Measurements from ENCODE around the gene CENPW. TPM values are rescaled to one million over a fixed set of nuclear protein-coding genes. Genes with fewer than 3 reads are reported as not detected.

CENPW gene
- polyA plus RNA-seq, 3 donors, result 3.8 to 18.7 (median 17.6) TPM

GRCh38 chr6:126380072-126380583, 40.2 kb downstream of the CENPW start:
- WGBS (ENCODE audit: insufficient coverage), result no CpG with 5 or more reads among the region's 1 CpG
- Histone ChIP-seq H3K9me3 (replicated peaks in 1 of 2; ENCODE audit: control insufficient read depth in 1 of 2, insufficient read depth in 1 of 2, low read length in 2 of 2) (peaks cover 0 to 8% of the 10 kb centered on the region in 2 donors), H3K4me3 (replicated peaks in 1 of 3; ENCODE audit: low read depth in 2 of 3, low read length in 3 of 3) (no peak overlapping the region), H3K27me3 (ENCODE audit: control insufficient read depth in 2 of 2, insufficient read depth in 2 of 2, low read length in 2 of 2) (no peaks in the 10 kb centered on the region), H3K9ac (ENCODE audit: insufficient read depth, low read length, poor library complexity, severe bottlenecking) (no peak overlapping the region), H3K4me2 (replicated peaks; ENCODE audit: extremely low read depth, low read length, poor library complexity, severe bottlenecking) (no peak overlapping the region), H4K20me1 (ENCODE audit: insufficient read depth, low read length) (no peaks in the 10 kb centered on the region), H2AFZ (ENCODE audit: insufficient read depth, low read depth, low read length, poor library complexity, severe bottlenecking) (no peak overlapping the region), H3K4me1 (ENCODE audit: control insufficient read depth in 1 of 2, insufficient read depth in 2 of 2, low read length in 2 of 2) (no peaks in the 10 kb centered on the region), H3K79me2 (ENCODE audit: insufficient read depth, low read length) (no peaks in the 10 kb centered on the region), H3K36me3 (replicated peaks in 1 of 2; ENCODE audit: control insufficient read depth in 1 of 2, insufficient read depth in 2 of 2, low read length in 2 of 2) (no peaks in the 10 kb centered on the region), H3K27ac (ENCODE audit: low read depth in 1 of 2, low read length in 2 of 2) (no peak overlapping the region)
- Mint-ChIP-seq H3K36me3 (no peaks in the 10 kb centered on the region), H3K27me3 (ENCODE audit: low read depth in 3 of 3) (no peaks in the 10 kb centered on the region), H3K27ac (no peak overlapping the region), H3K9me3 (peaks cover 5 to 23% (median 19%) of the 10 kb centered on the region in 7 donors), H3K4me3 (no peak overlapping the region), H3K4me1 (no peaks in the 10 kb centered on the region)
- intact Hi-C loops (cut with micrococcal nuclease), result no loop called here
- no peak for DNase-seq
- no peak for TF ChIP-seq CTCF (IDR thresholded peaks at IDR 0.05)

- Histone ChIP-seq H3K9me3 (replicated peaks in 1 of 2; ENCODE audit: control insufficient read depth in 1 of 2, insufficient read depth in 1 of 2, low read length in 2 of 2) (peaks cover 0 to 8% of the 10 kb centered on the region in 2 donors), H3K4me2 (replicated peaks; ENCODE audit: extremely low read depth, low read length, poor library complexity, severe bottlenecking) (no peak overlapping the region), H2AFZ (ENCODE audit: insufficient read depth, low read depth, low read length, poor library complexity, severe bottlenecking) (no peak overlapping the region), H3K9ac (ENCODE audit: insufficient read depth, low read length, poor library complexity, severe bottlenecking) (no peak overlapping the region), H3K79me2 (ENCODE audit: insufficient read depth, low read length) (no peaks in the 10 kb centered on the region), H3K36me3 (replicated peaks in 1 of 2; ENCODE audit: control insufficient read depth in 1 of 2, insufficient read depth in 2 of 2, low read length in 2 of 2) (no peaks in the 10 kb centered on the region), H4K20me1 (ENCODE audit: insufficient read depth, low read length) (no peaks in the 10 kb centered on the region), H3K4me3 (replicated peaks in 1 of 3; ENCODE audit: low read depth in 2 of 3, low read length in 3 of 3) (no peak overlapping the region), H3K27me3 (ENCODE audit: control insufficient read depth in 2 of 2, insufficient read depth in 2 of 2, low read length in 2 of 2) (no peaks in the 10 kb centered on the region), H3K4me1 (ENCODE audit: control insufficient read depth in 1 of 2, insufficient read depth in 2 of 2, low read length in 2 of 2) (no peaks in the 10 kb centered on the region), H3K27ac (ENCODE audit: low read depth in 1 of 2, low read length in 2 of 2) (no peak overlapping the region)
- no peaks in the 10 kb centered on the region for H3K36me3 Mint-ChIP-seq
- TF ChIP-seq CTCF (IDR thresholded peaks at IDR 0.05), result no peak
- no peak overlapping the region for H3K4me3 Mint-ChIP-seq
- no peaks in the 10 kb centered on the region for H3K4me1 Mint-ChIP-seq
- WGBS (ENCODE audit: insufficient coverage), result 99% methylated on average over 5 of the region's 5 CpGs
- H3K27ac Mint-ChIP-seq, result no peak overlapping the region
- no peak for DNase-seq
- intact Hi-C loops (cut with micrococcal nuclease), result no loop called here
- peaks cover 5 to 23% (median 21%) of the 10 kb centered on the region in 7 donors for H3K9me3 Mint-ChIP-seq
- H3K27me3 Mint-ChIP-seq (ENCODE audit: low read depth in 3 of 3), result no peaks in the 10 kb centered on the region
These were observed 41.6 kb downstream of the CENPW start for GRCh38 chr6:126381498-126381897.

All from CD14-positive monocyte (primary cell).